ENCODE results near the gene TCEANC2. TPM values are rescaled to one million over a fixed set of nuclear protein-coding genes. Genes with fewer than 3 reads are reported as not detected.
"Not testable (repeated sequence)": the region's sequence is repeated elsewhere in the genome, so short reads cannot be mapped to it uniquely, and the experiment has no call there.

The TCEANC2 gene
- total RNA-seq, 4 donors from 2014 or later = 1.4 to 7.1 (median 5.7) TPM

GRCh38 chr1:54024358-54024757 is 29.1 kb upstream of the TCEANC2 start:
- H3K27me3 ChIP-seq = no peaks in the 10 kb centered on the region
- no peak overlapping the region for H3K27ac ChIP-seq
- no peak for TF ChIP-seq EP300 (IDR thresholded peaks at IDR 0.05; ENCODE audit: low read depth)
- TF ChIP-seq POLR2A (IDR thresholded peaks at IDR 0.05) = no peak
- no peak for DNase-seq
- in situ Hi-C loops (cut with MboI; ENCODE audit: low pct_ligation_motif_present in 1 of 4, low pct_unique_long_range_greater_than_20kb in 1 of 4, low sequenced_read_pairs in 3 of 4) (no loop called here), intact Hi-C loops (cut with DNase I; ENCODE audit: low total_unique reads) (no loop called here)
- H3K9me3 ChIP-seq = no peaks in the 10 kb centered on the region
- no peaks in the 10 kb centered on the region for H3K4me1 ChIP-seq
- no peak overlapping the region for H3K4me3 ChIP-seq
- H3K36me3 ChIP-seq = peaks cover 0 to 5% (median 0%) of the 10 kb centered on the region in 4 donors
- WGBS, 2 donors (ENCODE audit: low coverage in 1 of 2) = 59 to 83% methylated on average over 2 of the region's 2 CpGs

GRCh38 chr1:54024811-54025210 is 28.6 kb upstream of the TCEANC2 start:
- DNase-seq; H3K4me3 ChIP-seq; H3K4me1 ChIP-seq; H3K27ac ChIP-seq; H3K27me3 ChIP-seq; intact Hi-C loops (cut with DNase I; ENCODE audit: low total_unique reads); H3K36me3 ChIP-seq; H3K9me3 ChIP-seq: not testable (repeated sequence)
- in situ Hi-C loops (cut with MboI; ENCODE audit: low pct_ligation_motif_present in 1 of 4, low pct_unique_long_range_greater_than_20kb in 1 of 4, low sequenced_read_pairs in 3 of 4) = loop anchor here in 1 of 4 donors (25.0 kb wide), 2 partner anchors 88 to 163 kb away; partner anchors contain the start of genes IFT25 and LRRC42
- 86 to 90% methylated on average over 1 of the region's 1 CpG for WGBS, 2 donors (ENCODE audit: low coverage in 1 of 2)

GRCh38 chr1:54027848-54028247 is 25.6 kb upstream of the TCEANC2 start:
- WGBS, 2 donors (ENCODE audit: low coverage in 1 of 2) = 85 to 89% methylated on average over 5 of the region's 5 CpGs
- intact Hi-C loops (cut with DNase I; ENCODE audit: low total_unique reads) = no loop called here
- H3K27me3 ChIP-seq = no peaks in the 10 kb centered on the region
- peaks cover 0 to 31% (median 12%) of the 10 kb centered on the region in 4 donors for H3K36me3 ChIP-seq
- H3K4me1 ChIP-seq = no peaks in the 10 kb centered on the region
- no peak overlapping the region for H3K4me3 ChIP-seq
- in situ Hi-C loops (cut with MboI; ENCODE audit: low pct_ligation_motif_present in 1 of 4, low pct_unique_long_range_greater_than_20kb in 1 of 4, low sequenced_read_pairs in 3 of 4) = loop anchor here in 1 of 4 donors (25.0 kb wide), 2 partner anchors 91 to 166 kb away; partner anchors contain the start of genes IFT25 and LRRC42
- no peak for TF ChIP-seq CTCF (IDR thresholded peaks at IDR 0.05)
- no peak for TF ChIP-seq POLR2A (IDR thresholded peaks at IDR 0.05)
- no peak for TF ChIP-seq POLR2AphosphoS5 (IDR thresholded peaks at IDR 0.05)
- TF ChIP-seq EP300 (IDR thresholded peaks at IDR 0.05; ENCODE audit: low read depth) = no peak
- H3K27ac ChIP-seq = no peak overlapping the region
- H3K9me3 ChIP-seq = no peaks in the 10 kb centered on the region
- DNase-seq = no peak

GRCh38 chr1:54028306-54029251 is 24.8 kb upstream of the TCEANC2 start:
- H3K4me1 ChIP-seq = no peaks in the 10 kb centered on the region
- WGBS, 2 donors (ENCODE audit: low coverage in 1 of 2) = 70 to 73% methylated on average over 3 of the region's 3 CpGs
- no peak overlapping the region for H3K27ac ChIP-seq
- in situ Hi-C loops (cut with MboI; ENCODE audit: low pct_ligation_motif_present in 1 of 4, low pct_unique_long_range_greater_than_20kb in 1 of 4, low sequenced_read_pairs in 3 of 4) (loop anchor here in 1 of 4 donors (25.0 kb wide), 2 partner anchors 91 to 166 kb away; partner anchors contain the start of genes IFT25 and LRRC42), intact Hi-C loops (cut with DNase I; ENCODE audit: low total_unique reads) (no loop called here)
- no peaks in the 10 kb centered on the region for H3K27me3 ChIP-seq
- H3K36me3 ChIP-seq = peaks cover 0 to 36% (median 15%) of the 10 kb centered on the region in 4 donors
- no peaks in the 10 kb centered on the region for H3K9me3 ChIP-seq
- DNase-seq = no peak
- no peak overlapping the region for H3K4me3 ChIP-seq
- TF ChIP-seq POLR2AphosphoS5 (IDR thresholded peaks at IDR 0.05) (no peak), POLR2A (IDR thresholded peaks at IDR 0.05) (no peak), EP300 (IDR thresholded peaks at IDR 0.05; ENCODE audit: low read depth) (no peak), CTCF (IDR thresholded peaks at IDR 0.05) (no peak)

- Histone ChIP-seq H3K27ac (no peak overlapping the region), H3K36me3 (peaks cover 0 to 95% (median 50%) of the 10 kb centered on the region in 4 donors), H3K4me3 (no peak overlapping the region), H3K4me1 (no peaks in the 10 kb centered on the region), H3K9me3 (no peaks in the 10 kb centered on the region), H3K27me3 (no peaks in the 10 kb centered on the region)
- no peak for TF ChIP-seq POLR2A (IDR thresholded peaks at IDR 0.05)
- TF ChIP-seq POLR2AphosphoS5 (IDR thresholded peaks at IDR 0.05) = no peak
- TF ChIP-seq EP300 (IDR thresholded peaks at IDR 0.05; ENCODE audit: low read depth) = no peak
- no peak for TF ChIP-seq CTCF (IDR thresholded peaks at IDR 0.05)
- DNase-seq = no peak
- in situ Hi-C loops (cut with MboI; ENCODE audit: low pct_ligation_motif_present in 1 of 4, low pct_unique_long_range_greater_than_20kb in 1 of 4, low sequenced_read_pairs in 3 of 4) (loop anchor here in 1 of 4 donors (25.0 kb wide), 2 partner anchors 100 to 175 kb away; partner anchors contain the start of genes IFT25 and LRRC42), intact Hi-C loops (cut with DNase I; ENCODE audit: low total_unique reads) (no loop called here)
Measured at GRCh38 chr1:54037476-54037875, 15.9 kb upstream of the TCEANC2 start.

Measured in transverse colon (tissue), 4 donors.